Prostate gland (tissue), 2 donors: ENCODE measurements around the gene MKLN1.

Experiments used
- POLR2A ChIP-seq: fragments of 450-650 bp; IDR thresholded peaks from one replicate; pipeline ENCODE4 v1.6.1; 2016; ENCODE audit warnings: antibody characterized with exemption, mild to moderate bottlenecking
- POLR2AphosphoS5 ChIP-seq: sonication (generic); formaldehyde crosslinking; IDR thresholded peaks from one replicate; pipeline ENCODE4 v1.6.1; 2017; ENCODE audit warnings: antibody characterized with exemption
- TF ChIP-seq, protein P1 (sequence below), 4 experiments: fragments of 200-600 bp in 2 of 4; fragments of 450-650 bp in 2 of 4; sonication (generic) in 2 of 4; IDR thresholded peaks; 1 replicate in 3 of 4; 2 replicates in 1 of 4; pipeline ENCODE4 v1.5.1; 2016 to 2019; ENCODE audit warnings: antibody characterized with exemption in 4 of 4, mild to moderate bottlenecking in 2 of 4, moderate library complexity in 2 of 4

- TF ChIP-seq POLR2A (no peak), POLR2AphosphoS5 (no peak)
- TF ChIP-seq, protein P1, sequence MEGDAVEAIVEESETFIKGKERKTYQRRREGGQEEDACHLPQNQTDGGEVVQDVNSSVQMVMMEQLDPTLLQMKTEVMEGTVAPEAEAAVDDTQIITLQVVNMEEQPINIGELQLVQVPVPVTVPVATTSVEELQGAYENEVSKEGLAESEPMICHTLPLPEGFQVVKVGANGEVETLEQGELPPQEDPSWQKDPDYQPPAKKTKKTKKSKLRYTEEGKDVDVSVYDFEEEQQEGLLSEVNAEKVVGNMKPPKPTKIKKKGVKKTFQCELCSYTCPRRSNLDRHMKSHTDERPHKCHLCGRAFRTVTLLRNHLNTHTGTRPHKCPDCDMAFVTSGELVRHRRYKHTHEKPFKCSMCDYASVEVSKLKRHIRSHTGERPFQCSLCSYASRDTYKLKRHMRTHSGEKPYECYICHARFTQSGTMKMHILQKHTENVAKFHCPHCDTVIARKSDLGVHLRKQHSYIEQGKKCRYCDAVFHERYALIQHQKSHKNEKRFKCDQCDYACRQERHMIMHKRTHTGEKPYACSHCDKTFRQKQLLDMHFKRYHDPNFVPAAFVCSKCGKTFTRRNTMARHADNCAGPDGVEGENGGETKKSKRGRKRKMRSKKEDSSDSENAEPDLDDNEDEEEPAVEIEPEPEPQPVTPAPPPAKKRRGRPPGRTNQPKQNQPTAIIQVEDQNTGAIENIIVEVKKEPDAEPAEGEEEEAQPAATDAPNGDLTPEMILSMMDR (IDR thresholded peaks at IDR 0.05): no peak
These were observed 159.5 kb downstream of the MKLN1 start for GRCh38 chr7:131487217-131487616.
